HPDE6-E6E7 (cell line): Measurements from ENCODE around the gene MAGEB4.
"Not testable (repeated sequence)": the region's sequence is repeated elsewhere in the genome, so short reads cannot be mapped to it uniquely, and the experiment has no call there.

Experiments used
- DNase-seq: peaks from one replicate; pipeline ENCODE4 v3.0.0; 2011; ENCODE audit warnings: missing footprints; ENCODE audit errors: extremely low spot score

MAGEB4 gene

GRCh38 chrX:30241724-30242415, at the start of gene MAGEB4:
TSS of gene MAGEB4 (plus strand) at chrX:30242000. CDS start at chrX:30242136, 136 bp downstream.
- no peak for DNase-seq

- DNase-seq, result not testable (repeated sequence)
These were observed 47.9 kb upstream of the MAGEB4 start for GRCh38 chrX:30193910-30194309.

GRCh38 chrX:30196322-30196721, 45.5 kb upstream of the MAGEB4 start:
- DNase-seq, result peak; percentile 36

- no peak for DNase-seq
These were observed 29.6 kb upstream of the MAGEB4 start for GRCh38 chrX:30212172-30212571.

GRCh38 chrX:30215357-30215843, 26.4 kb upstream of the MAGEB4 start, which contains the start of gene MAGEB2:
TSS of gene MAGEB2 (plus strand) at chrX:30215563. CDS start at chrX:30218581, 3,018 bp downstream.
- no peak for DNase-seq

GRCh38 chrX:30217465-30217864, 24.3 kb upstream of the MAGEB4 start:
- DNase-seq, result no peak

GRCh38 chrX:30219372-30219771, 22.4 kb upstream of the MAGEB4 start:
- no peak for DNase-seq

- DNase-seq, result no peak
These were observed 21.1 kb upstream of the MAGEB4 start for GRCh38 chrX:30220661-30221060.

- no peak for DNase-seq
These were observed 17.3 kb upstream of the MAGEB4 start for GRCh38 chrX:30224536-30224935.

GRCh38 chrX:30228526-30228925, 13.3 kb upstream of the MAGEB4 start:
- no peak for DNase-seq

- no peak for DNase-seq
These were observed 11.4 kb upstream of the MAGEB4 start, which contains the start of gene MAGEB3 for GRCh38 chrX:30230395-30230794. TSS of gene MAGEB3 (plus strand) at chrX:30230657. CDS start at chrX:30235925, 5,268 bp downstream.

- no peak for DNase-seq
These were observed 5.1 kb downstream of the MAGEB4 start, which contains the start of gene MAGEB1 for GRCh38 chrX:30246769-30247489. TSS of gene MAGEB1 (plus strand) at chrX:30247146. CDS start at chrX:30250494, 3,348 bp downstream.

GRCh38 chrX:30248854-30249253, 7.1 kb downstream of the MAGEB4 start:
- DNase-seq, result no peak

- DNase-seq, result no peak
These were observed 11.5 kb downstream of the MAGEB4 start for GRCh38 chrX:30253257-30253656.

- no peak for DNase-seq
These were observed 18.1 kb downstream of the MAGEB4 start for GRCh38 chrX:30259927-30260326.

- no peak for DNase-seq
These were observed 19.2 kb downstream of the MAGEB4 start for GRCh38 chrX:30261012-30261411.

GRCh38 chrX:30262763-30263162, 21.0 kb downstream of the MAGEB4 start:
- no peak for DNase-seq

GRCh38 chrX:30270639-30271038, 28.8 kb downstream of the MAGEB4 start:
- DNase-seq, result no peak

- DNase-seq, result no peak
These were observed 33.7 kb downstream of the MAGEB4 start for GRCh38 chrX:30275498-30275897.

- DNase-seq, result no peak
These were observed 36.6 kb downstream of the MAGEB4 start for GRCh38 chrX:30278365-30278764.

GRCh38 chrX:30280428-30280827, 38.6 kb downstream of the MAGEB4 start:
- DNase-seq, result no peak

GRCh38 chrX:30282527-30282926, 40.7 kb downstream of the MAGEB4 start:
- DNase-seq, result no peak
